Measurements from ENCODE around the gene RPRD2. TPM values are rescaled to one million over a fixed set of nuclear protein-coding genes. Genes with fewer than 3 reads are reported as not detected.

The RPRD2 gene
- polyA plus RNA-seq, 3 donors, result 5.9 to 9.7 (median 8.2) TPM

DNA sequence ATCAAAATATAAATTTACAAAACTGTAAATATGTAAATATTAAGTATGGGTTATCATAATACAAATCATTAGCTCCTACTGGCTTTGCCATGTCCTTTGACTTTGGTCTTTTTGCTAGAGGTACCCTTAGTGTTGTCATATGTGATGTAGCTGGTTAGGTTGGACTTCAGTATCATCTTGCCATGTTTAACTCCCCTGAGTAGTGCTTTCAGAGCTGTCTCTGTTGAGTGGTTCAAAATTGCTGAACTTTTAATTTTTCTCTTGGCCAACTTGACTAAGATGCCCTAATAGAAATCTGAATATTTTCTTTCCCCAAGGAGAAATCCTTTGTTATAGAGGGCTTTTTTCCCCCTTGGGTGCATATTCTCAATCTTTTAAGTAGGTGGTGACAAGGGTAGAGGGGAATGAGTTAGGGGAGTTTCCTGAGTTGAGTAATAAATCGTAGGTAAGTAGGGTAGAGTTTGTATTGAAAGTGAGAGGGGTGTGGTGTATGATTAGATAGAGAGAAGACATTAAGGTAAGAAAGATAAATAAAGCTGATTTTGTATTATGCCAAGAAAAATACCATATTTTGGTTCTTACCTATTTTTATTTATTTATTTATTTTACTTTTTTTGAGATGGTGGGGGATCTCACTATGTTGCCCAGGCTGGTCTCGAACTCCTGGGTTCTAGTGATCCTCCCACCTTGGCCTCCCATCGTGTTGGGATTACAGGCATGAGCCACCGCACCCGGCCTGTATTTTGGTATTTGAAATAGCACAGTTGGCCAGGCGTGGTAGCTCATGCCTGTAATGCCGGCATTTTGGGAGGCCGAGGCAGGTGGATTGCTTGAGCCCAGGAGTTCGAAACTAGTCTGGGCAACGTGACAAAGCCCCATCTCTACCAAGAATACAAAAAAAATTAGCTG lies 21.8 kb downstream of the RPRD2 start:
- H3K4me1 ChIP-seq (ENCODE audit: control insufficient read depth in 1 of 2, insufficient read depth in 2 of 2, low read length in 2 of 2), result peaks cover 6 to 11% of the 10 kb centered on the region in 2 donors
- peaks cover 93% of the 10 kb centered on the region for H4K20me1 ChIP-seq (ENCODE audit: insufficient read depth, low read length)
- Mint-ChIP-seq H3K4me3 (no peak overlapping the region), H3K36me3 (peaks cover 6 to 12% of the 10 kb centered on the region in 2 donors), H3K27ac (no peak overlapping the region), H3K9me3 (peaks cover 0 to 1% (median 0%) of the 10 kb centered on the region in 7 donors), H3K27me3 (ENCODE audit: low read depth in 3 of 3) (no peaks in the 10 kb centered on the region), H3K4me1 (peaks cover 16% of the 10 kb centered on the region)
- no peak overlapping the region for H3K4me2 ChIP-seq (replicated peaks; ENCODE audit: extremely low read depth, low read length, poor library complexity, severe bottlenecking)
- TF ChIP-seq, protein P1, sequence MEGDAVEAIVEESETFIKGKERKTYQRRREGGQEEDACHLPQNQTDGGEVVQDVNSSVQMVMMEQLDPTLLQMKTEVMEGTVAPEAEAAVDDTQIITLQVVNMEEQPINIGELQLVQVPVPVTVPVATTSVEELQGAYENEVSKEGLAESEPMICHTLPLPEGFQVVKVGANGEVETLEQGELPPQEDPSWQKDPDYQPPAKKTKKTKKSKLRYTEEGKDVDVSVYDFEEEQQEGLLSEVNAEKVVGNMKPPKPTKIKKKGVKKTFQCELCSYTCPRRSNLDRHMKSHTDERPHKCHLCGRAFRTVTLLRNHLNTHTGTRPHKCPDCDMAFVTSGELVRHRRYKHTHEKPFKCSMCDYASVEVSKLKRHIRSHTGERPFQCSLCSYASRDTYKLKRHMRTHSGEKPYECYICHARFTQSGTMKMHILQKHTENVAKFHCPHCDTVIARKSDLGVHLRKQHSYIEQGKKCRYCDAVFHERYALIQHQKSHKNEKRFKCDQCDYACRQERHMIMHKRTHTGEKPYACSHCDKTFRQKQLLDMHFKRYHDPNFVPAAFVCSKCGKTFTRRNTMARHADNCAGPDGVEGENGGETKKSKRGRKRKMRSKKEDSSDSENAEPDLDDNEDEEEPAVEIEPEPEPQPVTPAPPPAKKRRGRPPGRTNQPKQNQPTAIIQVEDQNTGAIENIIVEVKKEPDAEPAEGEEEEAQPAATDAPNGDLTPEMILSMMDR (IDR thresholded peaks at IDR 0.05), result no peak
- peak overlapping the region in 1 of 2 donors; percentile 7 for H3K27ac ChIP-seq (ENCODE audit: low read depth in 1 of 2, low read length in 2 of 2)
- H2AFZ ChIP-seq (ENCODE audit: insufficient read depth, low read depth, low read length, poor library complexity, severe bottlenecking), result no peak overlapping the region
- whole genome bisulfite sequencing (ENCODE audit: insufficient coverage), result 89% methylated on average over 8 of the region's 10 CpGs
- no peak overlapping the region for H3K4me3 ChIP-seq (replicated peaks in 1 of 3; ENCODE audit: low read depth in 2 of 3, low read length in 3 of 3)
- DNase-seq, result no peak
- H3K9ac ChIP-seq (ENCODE audit: insufficient read depth, low read length, poor library complexity, severe bottlenecking), result no peak overlapping the region
- intact Hi-C loops (cut with micrococcal nuclease), result no loop called here
- H3K79me2 ChIP-seq (ENCODE audit: insufficient read depth, low read length), result peaks cover 91% of the 10 kb centered on the region
- H3K36me3 ChIP-seq (replicated peaks in 1 of 2; ENCODE audit: control insufficient read depth in 1 of 2, insufficient read depth in 2 of 2, low read length in 2 of 2), result peaks cover 0 to 2% of the 10 kb centered on the region in 2 donors
- H3K9me3 ChIP-seq (replicated peaks in 1 of 2; ENCODE audit: control insufficient read depth in 1 of 2, insufficient read depth in 1 of 2, low read length in 2 of 2), result no peaks in the 10 kb centered on the region
- no peaks in the 10 kb centered on the region for H3K27me3 ChIP-seq (ENCODE audit: control insufficient read depth in 2 of 2, insufficient read depth in 2 of 2, low read length in 2 of 2)

DNA sequence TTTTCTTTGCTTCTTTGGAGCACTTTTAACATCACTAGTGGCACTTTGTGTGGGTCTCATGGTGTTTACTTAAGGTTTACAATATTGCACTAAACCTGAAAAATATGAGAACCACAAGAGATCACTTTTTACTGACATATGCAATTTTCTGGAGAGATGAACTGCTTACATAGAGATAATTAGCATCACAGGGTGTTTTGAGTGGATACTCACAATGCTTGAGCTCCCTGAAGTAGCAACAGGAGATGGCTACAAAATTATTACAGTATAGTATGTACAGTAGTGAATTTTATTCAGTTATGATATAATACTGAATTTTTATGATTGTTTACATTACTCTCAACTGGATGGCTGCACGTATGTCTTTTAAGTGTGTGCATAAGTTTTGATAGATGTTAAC lies 22.6 kb downstream of the RPRD2 start:
- Histone ChIP-seq H3K4me1 (ENCODE audit: control insufficient read depth in 1 of 2, insufficient read depth in 2 of 2, low read length in 2 of 2) (peaks cover 6 to 11% of the 10 kb centered on the region in 2 donors), H3K4me2 (replicated peaks; ENCODE audit: extremely low read depth, low read length, poor library complexity, severe bottlenecking) (no peak overlapping the region), H3K9me3 (replicated peaks in 1 of 2; ENCODE audit: control insufficient read depth in 1 of 2, insufficient read depth in 1 of 2, low read length in 2 of 2) (no peaks in the 10 kb centered on the region), H3K36me3 (replicated peaks in 1 of 2; ENCODE audit: control insufficient read depth in 1 of 2, insufficient read depth in 2 of 2, low read length in 2 of 2) (peaks cover 0 to 2% of the 10 kb centered on the region in 2 donors), H4K20me1 (ENCODE audit: insufficient read depth, low read length) (peaks cover 92% of the 10 kb centered on the region), H3K4me3 (replicated peaks in 1 of 3; ENCODE audit: low read depth in 2 of 3, low read length in 3 of 3) (no peak overlapping the region), H3K79me2 (ENCODE audit: insufficient read depth, low read length) (peaks cover 91% of the 10 kb centered on the region), H3K9ac (ENCODE audit: insufficient read depth, low read length, poor library complexity, severe bottlenecking) (no peak overlapping the region), H2AFZ (ENCODE audit: insufficient read depth, low read depth, low read length, poor library complexity, severe bottlenecking) (no peak overlapping the region), H3K27me3 (ENCODE audit: control insufficient read depth in 2 of 2, insufficient read depth in 2 of 2, low read length in 2 of 2) (no peaks in the 10 kb centered on the region), H3K27ac (ENCODE audit: low read depth in 1 of 2, low read length in 2 of 2) (no peak overlapping the region)
- Mint-ChIP-seq H3K9me3 (no peaks in the 10 kb centered on the region), H3K27me3 (ENCODE audit: low read depth in 3 of 3) (no peaks in the 10 kb centered on the region), H3K27ac (peak overlapping the region in 1 of 7 donors; percentile 46), H3K4me3 (no peak overlapping the region), H3K4me1 (peaks cover 16% of the 10 kb centered on the region), H3K36me3 (peaks cover 6 to 12% of the 10 kb centered on the region in 2 donors)
- intact Hi-C loops (cut with micrococcal nuclease), result no loop called here
- TF ChIP-seq, protein P1 (IDR thresholded peaks at IDR 0.05), result no peak
- DNase-seq, result no peak
- no CpG with 5 or more reads among the region's 1 CpG for WGBS (ENCODE audit: insufficient coverage)

Measured in CD14-positive monocyte (primary cell).